Brain microvascular endothelial cell (primary cell): ENCODE measurements around the gene LIMA1.
A peak's percentile ranks its signal among the peaks of the same experiment; 100 is the strongest.

ENCODE experiments used
- DNase-seq: peaks from one replicate; pipeline ENCODE4 v3.0.0-alpha.2; 2020
- H3K27ac ChIP-seq: fragments of 250-450 bp; sonication (Bioruptor Pico); 2 replicates; pipeline ENCODE4 v1.5.1; 2020; ENCODE audit warnings: mild to moderate bottlenecking, moderate library complexity
- H3K27me3 ChIP-seq: fragments of 250-450 bp; sonication (Bioruptor Pico); replicated peaks from 2 replicates; pipeline ENCODE4 v1.5.1; 2020; ENCODE audit warnings: mild to moderate bottlenecking
- H3K36me3 ChIP-seq: fragments of 250-450 bp; sonication (Bioruptor Pico); replicated peaks from 2 replicates; pipeline ENCODE4 v1.5.1; 2020; ENCODE audit warnings: mild to moderate bottlenecking
- H3K4me3 ChIP-seq: 2 replicates; pipeline ENCODE4 v1.5.1; 2011; ENCODE audit warnings: low read depth, mild to moderate bottlenecking, control low read depth, low read length, moderate library complexity
- CTCF ChIP-seq: IDR thresholded peaks from 2 replicates; pipeline ENCODE4 v1.5.1; 2011; ENCODE audit warnings: low read depth, mild to moderate bottlenecking, moderate library complexity, low read length, control low read depth, inconsistent platforms; ENCODE audit errors: missing control alignments
- in situ Hi-C: cut with HindIII; loops from 2 replicates; pipeline ENCODE4 v1.10.0; 2017; ENCODE audit warnings: low sequenced_read_pairs, low pct_ligation_motif_present

Gene LIMA1

GRCh38 chr12:50218386-50218785 lies 64.9 kb downstream of the LIMA1 start:
- Histone ChIP-seq H3K36me3 (peaks cover 29% of the 10 kb centered on the region), H3K27me3 (no peaks in the 10 kb centered on the region), H3K27ac (peak overlapping the region; percentile 24), H3K4me3 (no peak overlapping the region)
- DNase-seq = peak; percentile 24
- in situ Hi-C loops = no loop called here
- TF ChIP-seq CTCF = no peak

GRCh38 chr12:50217202-50217601 lies 66.1 kb downstream of the LIMA1 start:
- in situ Hi-C loops = no loop called here
- no peak for DNase-seq
- Histone ChIP-seq H3K27me3 (no peaks in the 10 kb centered on the region), H3K27ac (no peak overlapping the region), H3K36me3 (peaks cover 32% of the 10 kb centered on the region), H3K4me3 (no peak overlapping the region)
- TF ChIP-seq CTCF = no peak

- DNase-seq = no peak
- in situ Hi-C loops = no loop called here
- H3K27me3 ChIP-seq = no peaks in the 10 kb centered on the region
- TF ChIP-seq CTCF = no peak
- H3K36me3 ChIP-seq = peaks cover 35% of the 10 kb centered on the region
- H3K27ac ChIP-seq = no peak overlapping the region
- no peak overlapping the region for H3K4me3 ChIP-seq
Observed at GRCh38 chr12:50215033-50215432, 68.3 kb downstream of the LIMA1 start.

- Histone ChIP-seq H3K4me3 (no peak overlapping the region), H3K27me3 (no peaks in the 10 kb centered on the region), H3K27ac (no peak overlapping the region), H3K36me3 (peaks cover 30% of the 10 kb centered on the region)
- TF ChIP-seq CTCF = no peak
- no peak for DNase-seq
- in situ Hi-C loops = no loop called here
Observed at GRCh38 chr12:50214018-50214417, 69.3 kb downstream of the LIMA1 start.

- in situ Hi-C loops = no loop called here
- Histone ChIP-seq H3K27me3 (no peaks in the 10 kb centered on the region), H3K36me3 (peaks cover 28% of the 10 kb centered on the region), H3K4me3 (no peak overlapping the region), H3K27ac (no peak overlapping the region)
- DNase-seq = no peak
- TF ChIP-seq CTCF = no peak
Observed at GRCh38 chr12:50213439-50213838, 69.9 kb downstream of the LIMA1 start.

- DNase-seq = no peak
- H3K27ac ChIP-seq = peak overlapping the region; percentile 15
Observed at GRCh38 chr12:50212071-50212467, 71.3 kb downstream of the LIMA1 start.

More at GRCh38 chr12:50212071-50212467, 71.3 kb downstream of the LIMA1 start:
- Histone ChIP-seq H3K4me3 (no peak overlapping the region), H3K36me3 (peaks cover 19% of the 10 kb centered on the region), H3K27me3 (no peaks in the 10 kb centered on the region)
- in situ Hi-C loops = no loop called here
- no peak for TF ChIP-seq CTCF
